ENCODE measurements around the gene OR10A5. TPM values are rescaled to one million over a fixed set of nuclear protein-coding genes. Genes with fewer than 3 reads are reported as not detected.

Gene OR10A5
- total and polyA plus RNA-seq, 9 of the 15 experiments (the other 6 are each of a cell fraction or from before 2014, with no cell fraction given), result 0.14 TPM; not detected in 8

GRCh38 chr11:6882751-6883150 is 37.3 kb downstream of the OR10A5 start (continued):
- TF ChIP-seq ZNF239 (CRISPR knock-in tag; IDR thresholded peaks at IDR 0.05), result no peak
- no peak for TF ChIP-seq TAF1 (IDR thresholded peaks at IDR 0.05; ENCODE audit: control insufficient read depth, extremely low read depth, insufficient read depth, low read length, severe bottlenecking)
- no peak for TF ChIP-seq FOXA1 (IDR thresholded peaks at IDR 0.05; ENCODE audit: borderline replicate concordance)
- TF ChIP-seq MNT (conservative IDR thresholded peaks at IDR 0.05), result no peak
- no peak for TF ChIP-seq RFX5 (IDR thresholded peaks at IDR 0.05; ENCODE audit: low read depth, low read length)
- no peak for TF ChIP-seq NUFIP1 (IDR thresholded peaks at IDR 0.05; ENCODE audit: partially characterized antibody)
- TF ChIP-seq ZC3H8 (IDR thresholded peaks at IDR 0.05), result no peak
- TF ChIP-seq CGGBP1 (CRISPR knock-in tag; IDR thresholded peaks at IDR 0.05), result no peak
- peak; percentile 54 for TF ChIP-seq MAFG (tag; conservative IDR thresholded peaks at IDR 0.05)
- no peak for TF ChIP-seq CCAR2 (IDR thresholded peaks at IDR 0.05; ENCODE audit: low read depth, low read length)
- no peak for TF ChIP-seq ZNF518B (CRISPR knock-in tag; IDR thresholded peaks at IDR 0.05)
- TF ChIP-seq EGR1 (conservative IDR thresholded peaks at IDR 0.05), result no peak
- no peak for TF ChIP-seq MTA3 (IDR thresholded peaks at IDR 0.05; ENCODE audit: borderline replicate concordance)
- no peak for TF ChIP-seq ARID3A (IDR thresholded peaks at IDR 0.05; ENCODE audit: borderline replicate concordance, low read depth, low read length)
- no peak for TF ChIP-seq ASH1L (IDR thresholded peaks at IDR 0.05; ENCODE audit: borderline replicate concordance, low read depth, partially characterized antibody)
- no peak for TF ChIP-seq RBM17 (IDR thresholded peaks at IDR 0.05; ENCODE audit: borderline replicate concordance, low read depth, low read length)
- no peak for TF ChIP-seq HCFC1 (IDR thresholded peaks at IDR 0.05; ENCODE audit: low read depth, low read length)
- TF ChIP-seq E2F1 (CRISPR knock-in tag; IDR thresholded peaks at IDR 0.05), result no peak

Data from K562 (cell line).